ENCODE data around the gene NEUROG2.
"Not testable (repeated sequence)": the region's sequence is repeated elsewhere in the genome, so short reads cannot be mapped to it uniquely, and the experiment has no call there.

Gene NEUROG2

GRCh38 chr4:112514647-112515197 is 1.3 kb downstream of the NEUROG2 start:
- Mint-ChIP-seq H3K27ac (no peak overlapping the region), H3K4me3 (peak overlapping the region; percentile 90), H3K27me3 (peaks cover 96% of the 10 kb centered on the region), H3K9me3 (peaks cover 3% of the 10 kb centered on the region), H3K4me1 (peaks cover 58% of the 10 kb centered on the region), H3K36me3 (no peaks in the 10 kb centered on the region)
- ATAC-seq, result no peak

DNA sequence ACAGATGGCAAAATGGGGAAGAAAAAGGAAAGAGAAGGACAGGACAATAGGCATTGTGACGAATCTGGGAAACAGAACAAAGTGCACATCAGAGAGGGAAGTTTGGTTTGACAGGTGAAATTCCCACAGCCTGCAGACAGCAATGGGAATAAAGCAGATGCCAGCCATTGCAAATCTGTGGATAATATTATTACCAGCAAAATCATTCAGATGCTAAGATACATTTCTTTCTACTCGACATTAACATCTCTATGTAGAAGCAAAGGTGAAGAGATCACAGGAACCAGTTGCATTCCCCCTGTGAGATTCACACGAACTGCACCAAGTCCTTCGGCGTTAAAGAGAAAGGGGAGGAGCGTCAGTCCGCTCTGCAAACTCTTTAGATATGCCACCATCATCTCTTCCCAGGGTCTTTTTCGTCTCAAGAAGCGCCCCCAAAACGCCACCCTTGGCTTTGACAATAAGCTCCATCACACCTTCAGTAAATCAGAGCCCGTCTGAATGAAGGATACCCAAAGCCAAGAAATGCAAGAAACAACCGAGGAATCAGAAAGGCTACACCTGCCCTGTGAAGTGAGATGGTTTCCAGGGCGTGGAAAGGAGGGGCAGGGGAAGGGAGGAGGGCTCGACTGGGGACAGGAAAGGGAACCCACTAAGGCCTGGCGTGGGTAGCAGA is 1.9 kb downstream of the NEUROG2 start:
- no peaks in the 10 kb centered on the region for H3K36me3 Mint-ChIP-seq
- H3K4me1 Mint-ChIP-seq, result peaks cover 64% of the 10 kb centered on the region
- H3K4me3 Mint-ChIP-seq, result peak overlapping the region; percentile 90
- H3K27ac Mint-ChIP-seq, result no peak overlapping the region
- peaks cover 96% of the 10 kb centered on the region for H3K27me3 Mint-ChIP-seq
- no peak for ATAC-seq
- H3K9me3 Mint-ChIP-seq, result peaks cover 3% of the 10 kb centered on the region

DNA sequence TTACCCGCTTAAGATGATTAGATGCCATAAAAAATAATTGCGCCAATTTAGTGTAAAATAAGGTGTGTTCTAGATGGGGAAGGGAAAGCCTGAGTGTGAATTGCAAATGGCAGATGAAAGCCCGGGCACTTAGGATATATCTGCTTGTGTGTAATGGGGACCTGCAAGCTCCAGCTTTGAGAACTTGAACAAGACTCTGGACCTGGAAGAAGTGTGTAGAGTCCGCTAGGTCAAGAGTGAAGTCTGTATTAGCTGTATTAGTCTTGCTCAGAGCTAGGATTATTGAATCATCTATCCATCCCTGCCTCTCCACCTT is 4.2 kb downstream of the NEUROG2 start:
- Mint-ChIP-seq H3K4me3 (no peak overlapping the region), H3K27ac (no peak overlapping the region), H3K4me1 (peaks cover 54% of the 10 kb centered on the region), H3K36me3 (no peaks in the 10 kb centered on the region), H3K27me3 (peaks cover 90% of the 10 kb centered on the region), H3K9me3 (peaks cover 3% of the 10 kb centered on the region)
- no peak for ATAC-seq

GRCh38 chr4:112511093-112511802 is 4.7 kb downstream of the NEUROG2 start:
- no peak overlapping the region for H3K27ac Mint-ChIP-seq

DNA sequence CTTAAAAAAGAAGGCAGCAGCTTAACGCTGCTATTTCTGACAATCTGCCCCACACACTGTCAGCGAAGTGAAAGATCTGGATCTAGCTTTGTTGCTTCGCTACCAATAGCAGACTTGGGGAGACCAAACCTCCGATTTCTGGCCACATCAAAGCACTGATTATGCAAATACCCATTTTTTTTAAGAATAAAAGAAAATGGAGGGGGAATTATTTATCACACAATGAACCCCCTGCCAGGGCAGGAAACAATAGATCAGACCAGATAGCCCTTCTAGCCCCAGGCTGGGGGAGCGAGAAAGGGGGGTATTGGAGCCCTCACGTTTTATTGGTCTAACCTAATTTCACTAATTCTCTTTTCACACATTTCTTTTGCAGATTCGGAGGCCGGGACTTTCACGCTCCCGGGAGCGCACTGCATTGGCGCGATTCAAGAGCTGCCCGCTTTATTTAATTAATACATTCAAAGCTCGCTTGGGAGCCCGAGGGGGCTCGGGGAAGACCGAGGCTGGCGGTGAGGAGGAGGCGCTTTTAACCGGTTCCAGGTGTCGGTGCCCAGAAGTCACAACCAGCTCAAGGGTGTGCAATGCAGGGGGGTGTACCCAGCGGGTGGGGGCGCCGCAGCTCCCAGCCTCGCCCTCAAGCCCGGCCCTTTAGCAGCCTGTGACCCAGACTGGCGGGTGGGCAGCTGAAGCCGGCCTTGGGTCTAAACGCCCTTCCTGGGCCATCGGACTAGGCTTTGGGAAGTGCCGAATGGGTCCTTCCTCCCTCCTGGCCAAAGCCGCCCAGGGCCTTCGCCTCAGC is 5.5 kb downstream of the NEUROG2 start:
- H3K4me3 Mint-ChIP-seq, result peak overlapping the region; percentile 23
- peaks cover 3% of the 10 kb centered on the region for H3K9me3 Mint-ChIP-seq
- H3K4me1 Mint-ChIP-seq, result peaks cover 43% of the 10 kb centered on the region
- no peak for ATAC-seq
- no peak overlapping the region for H3K27ac Mint-ChIP-seq
- no peaks in the 10 kb centered on the region for H3K36me3 Mint-ChIP-seq
- peaks cover 90% of the 10 kb centered on the region for H3K27me3 Mint-ChIP-seq

More at GRCh38 chr4:112511093-112511802, 4.7 kb downstream of the NEUROG2 start:
- Mint-ChIP-seq H3K27me3 (peaks cover 90% of the 10 kb centered on the region), H3K4me3 (peak overlapping the region; percentile 31), H3K9me3 (peaks cover 3% of the 10 kb centered on the region), H3K4me1 (peaks cover 48% of the 10 kb centered on the region), H3K36me3 (no peaks in the 10 kb centered on the region)
- no peak for ATAC-seq

DNA sequence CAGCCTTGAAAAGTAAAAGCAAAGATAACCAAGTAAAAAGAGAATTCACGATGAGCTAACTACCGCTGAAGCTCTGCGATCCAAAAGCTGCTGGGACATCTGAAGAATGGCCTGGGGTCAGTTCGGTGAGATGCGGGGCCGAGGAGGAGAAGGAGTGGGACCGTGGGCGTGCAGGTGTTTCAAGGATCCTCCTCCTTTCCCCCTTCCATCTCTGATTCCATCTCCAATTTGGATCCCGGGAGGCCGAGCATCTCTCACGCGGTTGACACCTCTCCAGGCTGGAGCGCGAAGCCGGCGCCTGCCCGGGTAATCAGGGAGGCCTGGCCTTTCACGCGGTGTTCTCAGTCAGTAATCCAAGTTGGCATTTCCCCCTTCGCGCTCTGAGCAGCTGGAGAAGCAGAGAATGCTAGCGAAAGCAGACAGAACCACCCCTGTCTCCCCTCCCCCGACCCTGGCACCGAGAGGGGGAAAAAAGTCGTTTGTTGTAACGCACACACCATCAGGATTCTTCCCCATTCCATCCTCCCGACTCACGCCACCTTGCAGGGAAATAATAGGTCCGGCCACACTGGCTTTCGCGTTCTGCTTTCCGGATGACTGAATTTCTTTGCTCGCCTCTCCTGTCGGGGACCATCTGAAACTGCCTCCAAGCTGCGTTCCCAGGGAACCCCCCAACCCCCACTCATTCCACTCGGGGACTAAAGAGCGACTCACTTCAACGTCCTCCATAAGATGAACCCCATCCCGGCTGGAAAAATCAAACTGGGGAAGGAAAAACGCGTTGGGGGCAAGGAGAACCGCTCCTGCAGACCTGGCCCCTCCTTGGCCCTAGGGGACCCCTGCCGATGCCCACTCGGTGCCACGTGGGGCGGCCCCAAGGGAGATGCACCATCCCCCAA is 6.5 kb downstream of the NEUROG2 start:
- no peak for ATAC-seq
- Mint-ChIP-seq H3K27ac (no peak overlapping the region), H3K4me1 (peaks cover 33% of the 10 kb centered on the region), H3K36me3 (no peaks in the 10 kb centered on the region), H3K27me3 (peaks cover 82% of the 10 kb centered on the region), H3K4me3 (peak overlapping the region; percentile 63), H3K9me3 (peaks cover 3% of the 10 kb centered on the region)

DNA sequence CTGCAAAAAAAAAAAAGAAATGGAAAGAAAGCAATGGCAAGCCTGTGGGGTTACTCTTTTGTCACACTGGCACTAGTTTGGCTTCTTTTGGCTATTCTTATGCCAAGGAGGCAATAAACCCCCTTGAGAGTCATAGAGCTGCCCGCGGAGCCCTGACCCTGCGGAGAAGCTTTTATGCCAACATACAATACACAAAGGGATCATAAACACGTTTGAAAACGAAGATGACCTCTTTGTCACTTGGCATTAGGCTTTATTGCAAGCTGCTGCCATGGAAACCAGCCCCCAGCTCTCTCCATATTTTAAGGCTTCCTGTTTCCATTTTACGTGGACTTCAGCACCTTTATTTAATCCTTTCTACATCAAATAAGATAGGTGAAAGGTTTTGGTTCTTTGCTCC is 7.6 kb downstream of the NEUROG2 start:
- Mint-ChIP-seq H3K4me3 (no peak overlapping the region), H3K9me3 (peaks cover 3% of the 10 kb centered on the region), H3K4me1 (peaks cover 28% of the 10 kb centered on the region), H3K36me3 (no peaks in the 10 kb centered on the region), H3K27me3 (peaks cover 76% of the 10 kb centered on the region), H3K27ac (no peak overlapping the region)
- ATAC-seq, result no peak

DNA sequence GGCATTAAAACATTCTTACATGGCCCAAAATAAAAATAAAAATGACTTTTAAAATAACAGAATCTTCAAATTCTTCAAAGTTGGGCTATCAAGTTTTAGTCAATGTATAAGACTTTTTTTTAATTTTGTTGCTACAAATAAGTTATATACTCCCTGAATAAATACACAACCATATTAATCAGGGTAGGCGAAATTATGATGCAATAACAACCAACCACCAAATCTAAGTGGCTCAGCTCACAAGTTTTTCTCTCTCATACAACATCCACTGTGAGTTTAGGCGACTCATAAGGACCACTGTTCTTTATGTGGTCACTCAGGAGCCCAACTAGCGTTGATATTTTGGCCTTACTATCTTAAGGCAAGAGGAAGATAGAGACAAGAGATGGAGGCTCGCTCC is 11.2 kb downstream of the NEUROG2 start:
- H3K4me1 Mint-ChIP-seq, result peaks cover 12% of the 10 kb centered on the region
- H3K36me3 Mint-ChIP-seq, result no peaks in the 10 kb centered on the region
- no peak for ATAC-seq
- no peak overlapping the region for H3K4me3 Mint-ChIP-seq
- H3K27ac Mint-ChIP-seq, result no peak overlapping the region
- H3K9me3 Mint-ChIP-seq, result no peaks in the 10 kb centered on the region
- peaks cover 53% of the 10 kb centered on the region for H3K27me3 Mint-ChIP-seq

GRCh38 chr4:112502871-112503270 is 13.1 kb downstream of the NEUROG2 start:
- Mint-ChIP-seq H3K27ac (no peak overlapping the region), H3K4me1 (no peaks in the 10 kb centered on the region), H3K27me3 (peaks cover 34% of the 10 kb centered on the region)

GRCh38 chr4:112492321-112492720 is 23.7 kb downstream of the NEUROG2 start:
- H3K9me3 Mint-ChIP-seq, result peaks cover 15% of the 10 kb centered on the region
- H3K36me3 Mint-ChIP-seq, result peaks cover 9% of the 10 kb centered on the region
- no peak overlapping the region for H3K27ac Mint-ChIP-seq
- H3K27me3 Mint-ChIP-seq, result peaks cover 15% of the 10 kb centered on the region
- H3K4me3 Mint-ChIP-seq, result no peak overlapping the region
- no peaks in the 10 kb centered on the region for H3K4me1 Mint-ChIP-seq
- no peak for ATAC-seq

More at GRCh38 chr4:112502871-112503270, 13.1 kb downstream of the NEUROG2 start:
- ATAC-seq, result no peak
- no peak overlapping the region for H3K4me3 Mint-ChIP-seq
- H3K9me3 Mint-ChIP-seq, result no peaks in the 10 kb centered on the region
- no peaks in the 10 kb centered on the region for H3K36me3 Mint-ChIP-seq

DNA sequence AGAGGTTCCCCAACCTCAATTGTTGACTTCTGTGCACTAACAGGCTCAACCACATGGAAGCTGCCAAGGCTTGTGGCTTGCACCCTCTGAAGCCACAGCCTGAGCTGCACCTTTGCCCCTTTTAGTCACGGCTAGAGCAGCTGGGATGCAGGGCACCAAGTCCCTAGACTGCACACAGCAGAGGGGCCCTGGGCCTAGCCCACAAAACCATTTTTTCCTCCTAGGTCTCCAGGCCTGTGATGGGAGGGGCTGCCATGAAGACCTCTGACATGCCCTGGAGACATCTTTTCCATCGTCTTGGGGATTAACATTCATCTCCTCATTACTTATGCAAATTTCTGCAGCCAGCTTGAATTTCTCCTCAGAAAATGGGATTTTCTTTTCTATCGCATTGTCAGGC is 25.2 kb downstream of the NEUROG2 start:
- Mint-ChIP-seq H3K9me3 (peaks cover 15% of the 10 kb centered on the region), H3K27me3 (peaks cover 15% of the 10 kb centered on the region)
- not testable (repeated sequence) for ATAC-seq, H3K4me3 Mint-ChIP-seq, H3K4me1 Mint-ChIP-seq, H3K27ac Mint-ChIP-seq, H3K36me3 Mint-ChIP-seq

GRCh38 chr4:112485930-112486329 is 30.1 kb downstream of the NEUROG2 start:
- no peak overlapping the region for H3K27ac Mint-ChIP-seq
- H3K27me3 Mint-ChIP-seq, result peaks cover 16% of the 10 kb centered on the region
- H3K4me1 Mint-ChIP-seq, result no peaks in the 10 kb centered on the region
- H3K9me3 Mint-ChIP-seq, result peaks cover 17% of the 10 kb centered on the region
- no peak overlapping the region for H3K4me3 Mint-ChIP-seq
- ATAC-seq, result no peak
- H3K36me3 Mint-ChIP-seq, result peaks cover 8% of the 10 kb centered on the region

GRCh38 chr4:112473985-112474384 is 42.0 kb downstream of the NEUROG2 start:
- Mint-ChIP-seq H3K27ac (no peak overlapping the region), H3K36me3 (peaks cover under 1% of the 10 kb centered on the region), H3K9me3 (peaks cover 5% of the 10 kb centered on the region), H3K4me3 (no peak overlapping the region), H3K4me1 (no peaks in the 10 kb centered on the region), H3K27me3 (peaks cover 6% of the 10 kb centered on the region)
- ATAC-seq, result no peak

- no peaks in the 10 kb centered on the region for H3K4me1 Mint-ChIP-seq
- no peak overlapping the region for H3K4me3 Mint-ChIP-seq
- no peaks in the 10 kb centered on the region for H3K27me3 Mint-ChIP-seq
- no peak for ATAC-seq
- no peak overlapping the region for H3K27ac Mint-ChIP-seq
- H3K36me3 Mint-ChIP-seq, result no peaks in the 10 kb centered on the region
- peaks cover 4% of the 10 kb centered on the region for H3K9me3 Mint-ChIP-seq
Measured at GRCh38 chr4:112472318-112472717, 43.7 kb downstream of the NEUROG2 start.
